ENCODE results near the gene SNPH. TPM values are rescaled to one million over a fixed set of nuclear protein-coding genes. Genes with fewer than 3 reads are reported as not detected.
A peak's percentile ranks its signal among the peaks of the same experiment; 100 is the strongest.

Gene SNPH
- total and polyA plus RNA-seq, 2 of the 4 experiments (the other 2 are of a cell fraction): 3.1 to 4.5 TPM

- no peak overlapping the region for H3K4me3 ChIP-seq (ENCODE audit: insufficient read depth, low read depth, low read length)
- H2BK5ac ChIP-seq (ENCODE audit: low read depth, low read length, poor library complexity, severe bottlenecking): no peak overlapping the region
- H4K8ac ChIP-seq (ENCODE audit: low read depth in 2 of 2, low read length in 2 of 2): no peak overlapping the region
- H4K5ac ChIP-seq (ENCODE audit: low read depth, low read length): no peak overlapping the region
- dilution Hi-C loops (cut with HindIII; ENCODE audit: low sequenced_read_pairs, unreplicated experiment): no loop called here
- no peak overlapping the region for H3K18ac ChIP-seq (ENCODE audit: low read depth, low read length)
- no peaks in the 10 kb centered on the region for H4K20me1 ChIP-seq (ENCODE audit: insufficient read depth, low read length)
- peaks cover 13% of the 10 kb centered on the region; the same call in 1 of the 2 replicates for H3K9me1 ChIP-seq (ENCODE audit: insufficient read depth, low read length)
- TF ChIP-seq RFX5 (IDR thresholded peaks at IDR 0.05; ENCODE audit: low read depth, low read length) (no peak), NFE2L2 (IDR thresholded peaks at IDR 0.05; ENCODE audit: low read depth, low read length) (no peak), CEBPB (IDR thresholded peaks at IDR 0.05; ENCODE audit: low read depth, low read length) (no peak), ELK1 (IDR thresholded peaks at IDR 0.05; ENCODE audit: borderline replicate concordance, low read depth, low read length) (no peak), MAFK (IDR thresholded peaks at IDR 0.05; ENCODE audit: low read depth, low read length) (no peak), CHD1 (IDR thresholded peaks at IDR 0.05; ENCODE audit: low read depth, low read length) (no peak), CTCF (conservative IDR thresholded peaks at IDR 0.05; ENCODE audit: low read depth, low read length) (no peak), MAZ (IDR thresholded peaks at IDR 0.05; ENCODE audit: borderline replicate concordance, low read depth, low read length) (no peak), RCOR1 (IDR thresholded peaks at IDR 0.05; ENCODE audit: insufficient replicate concordance, low read length) (no peak), POLR2A (IDR thresholded peaks at IDR 0.05; ENCODE audit: low read depth, low read length) (no peak), BHLHE40 (IDR thresholded peaks at IDR 0.05; ENCODE audit: low read depth, low read length) (no peak), RAD21 (IDR thresholded peaks at IDR 0.05; ENCODE audit: low read length) (no peak), MXI1 (IDR thresholded peaks at IDR 0.05; ENCODE audit: borderline replicate concordance, low read depth, low read length) (no peak), SMC3 (IDR thresholded peaks at IDR 0.05; ENCODE audit: low read depth, low read length) (no peak), FOS (IDR thresholded peaks at IDR 0.05; ENCODE audit: low read depth, low read length) (no peak)
- TF ChIP-seq, protein P1, sequence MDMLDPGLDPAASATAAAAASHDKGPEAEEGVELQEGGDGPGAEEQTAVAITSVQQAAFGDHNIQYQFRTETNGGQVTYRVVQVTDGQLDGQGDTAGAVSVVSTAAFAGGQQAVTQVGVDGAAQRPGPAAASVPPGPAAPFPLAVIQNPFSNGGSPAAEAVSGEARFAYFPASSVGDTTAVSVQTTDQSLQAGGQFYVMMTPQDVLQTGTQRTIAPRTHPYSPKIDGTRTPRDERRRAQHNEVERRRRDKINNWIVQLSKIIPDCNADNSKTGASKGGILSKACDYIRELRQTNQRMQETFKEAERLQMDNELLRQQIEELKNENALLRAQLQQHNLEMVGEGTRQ (IDR thresholded peaks at IDR 0.05; ENCODE audit: low read depth, low read length): no peak
- no peak overlapping the region for H3K4me2 ChIP-seq (ENCODE audit: low read depth, low read length)
- peak overlapping the region; percentile 78; the same call in 1 of the 2 replicates for H2AK5ac ChIP-seq (ENCODE audit: low read depth, low read length)
- no peak overlapping the region for H2BK15ac ChIP-seq (ENCODE audit: low read depth, low read length)
- CTCF ChIA-PET: interaction anchor here (1.2 kb wide), 1 partner anchor 9 kb away, joined by 4 read pairs; no protein-coding TSS in a partner anchor
- no peak overlapping the region for H3K27ac ChIP-seq (ENCODE audit: insufficient read depth, low read length)
- ATAC-seq (ENCODE audit: low read depth): no peak
- peaks cover 6% of the 10 kb centered on the region; the same call in 1 of the 2 replicates for H3K4me1 ChIP-seq (ENCODE audit: control insufficient read depth, insufficient read depth, low read length)
- H2AK9ac ChIP-seq (replicated peaks; ENCODE audit: low read depth, low read length, poor library complexity): no peak overlapping the region
- intact Hi-C loops (cut with micrococcal nuclease): no loop called here
- WGBS, 2 experiments (ENCODE audit: extremely low coverage in 2 of 2, insufficient read length in 1 of 2): no CpG with 5 or more reads among the region's 1 CpG
- H3K36me3 ChIP-seq (ENCODE audit: control insufficient read depth, insufficient read depth, low read length): no peaks in the 10 kb centered on the region; the same call in 1 of the 2 replicates
- in situ Hi-C loops (cut with MboI; ENCODE audit: low sequenced_read_pairs): no loop called here
- no peak overlapping the region for H3K4ac ChIP-seq (ENCODE audit: low read depth, low read length)
- no peak overlapping the region for H2BK120ac ChIP-seq (ENCODE audit: low read depth, low read length)
- no peak overlapping the region for H3K9ac ChIP-seq (ENCODE audit: low read depth, low read length)
- no peak overlapping the region for H3K23ac ChIP-seq (ENCODE audit: low read depth, low read length)
- no peaks in the 10 kb centered on the region for H3K9me3 ChIP-seq (ENCODE audit: control insufficient read depth, insufficient read depth, low read length)
- H3K27me3 ChIP-seq (ENCODE audit: control insufficient read depth, insufficient read depth, low read length): peaks cover 2% of the 10 kb centered on the region; the same call in 1 of the 2 replicates
- H2BK20ac ChIP-seq (ENCODE audit: low read depth, low read length): no peak overlapping the region
- H3K56ac ChIP-seq (ENCODE audit: extremely low read depth, insufficient read depth, low read length): no peak overlapping the region
- no peak overlapping the region for H4K91ac ChIP-seq (ENCODE audit: insufficient read depth, low read depth, low read length)
- no peak overlapping the region for H2AFZ ChIP-seq (replicated peaks; ENCODE audit: low read length, poor library complexity)
- DNase-seq: peak; percentile 60
- H3K14ac ChIP-seq (replicated peaks; ENCODE audit: low read depth, low read length): no peak overlapping the region
- POLR2A ChIA-PET (ENCODE audit: unreplicated experiment): no interaction called here
- peaks cover 16 to 20% of the 10 kb centered on the region in 2 experiments for H3K79me1 ChIP-seq (ENCODE audit: low read depth in 1 of 2, low read length in 2 of 2)
- no TSS peak for BruUV-seq (replicated peaks)
Observed at GRCh38 chr20:1263853-1264252, 2.2 kb upstream of the SNPH start.

Data from IMR-90 (cell line).